ENCODE results near the gene AKAP10.
A peak's percentile ranks its signal among the peaks of the same experiment; 100 is the strongest.

Gene AKAP10

DNA sequence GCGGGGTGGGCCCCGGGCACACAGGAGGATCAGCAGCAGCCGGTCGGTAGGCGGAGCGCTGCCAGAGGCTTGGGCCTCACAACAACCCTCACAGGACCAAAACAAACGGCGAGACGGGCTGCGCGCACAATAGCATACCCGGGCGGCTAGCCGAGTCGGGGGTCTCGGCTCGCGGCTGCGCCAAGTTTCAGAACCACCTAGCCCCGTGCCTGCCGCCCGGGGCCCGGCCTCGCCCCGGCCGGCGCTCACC, 110.6 kb downstream of the AKAP10 start:
- H3K4me3 ChIP-seq (ENCODE audit: low read depth, low read length), result peak overlapping the region; percentile 67
- H3K9me3 ChIP-seq (ENCODE audit: control insufficient read depth, insufficient read depth, low read depth, low read length), result no peaks in the 10 kb centered on the region
- peaks cover 19 to 25% of the 10 kb centered on the region in 2 experiments for H3K36me3 ChIP-seq (ENCODE audit: control insufficient read depth in 2 of 2, insufficient read depth in 1 of 2, low read length in 2 of 2)
- CTCF ChIA-PET, result no interaction called here
- H3K27ac ChIP-seq (ENCODE audit: extremely low read depth, low read depth, low read length), result peak overlapping the region; percentile 97
- POLR2A ChIA-PET, result interaction anchor here (1.2 to 1.8 kb wide), 5 partner anchors 7 to 489 kb away, joined by 3 to 12 read pairs (median 4); partner anchors contain the start of genes AKAP10 and MAPK7
- H3K4me1 ChIP-seq (ENCODE audit: control insufficient read depth, insufficient read depth, low read length), result peaks cover 8% of the 10 kb centered on the region
- TF ChIP-seq ZSCAN30 (tag by site-specific recombination; IDR thresholded peaks at IDR 0.05) (no peak), ZNF184 (tag by site-specific recombination; IDR thresholded peaks at IDR 0.05) (no peak), ZNF629 (tag by site-specific recombination; IDR thresholded peaks at IDR 0.05) (no peak), ZFP3 (tag by site-specific recombination; IDR thresholded peaks at IDR 0.05; ENCODE audit: low read depth) (no peak), HOXD13 (CRISPR knock-in tag; IDR thresholded peaks at IDR 0.05; ENCODE audit: borderline replicate concordance) (no peak), ZNF623 (tag by site-specific recombination; IDR thresholded peaks at IDR 0.05) (no peak), ZNF776 (tag by site-specific recombination; IDR thresholded peaks at IDR 0.05; ENCODE audit: borderline replicate concordance) (no peak), ZFP37 (tag by site-specific recombination; IDR thresholded peaks at IDR 0.05) (no peak), ZNF302 (tag by site-specific recombination; IDR thresholded peaks at IDR 0.05; ENCODE audit: low read depth) (no peak), KLF7 (tag by site-specific recombination; IDR thresholded peaks at IDR 0.05; ENCODE audit: borderline replicate concordance) (no peak), TCF7L2 (IDR thresholded peaks at IDR 0.05; ENCODE audit: borderline replicate concordance, low read depth, low read length) (no peak), ZNF654 (tag by site-specific recombination; IDR thresholded peaks at IDR 0.05; ENCODE audit: low read depth) (no peak), ZNF37A (tag by site-specific recombination; IDR thresholded peaks at IDR 0.05) (no peak), ZNF837 (tag by site-specific recombination; IDR thresholded peaks at IDR 0.05) (no peak), ZNF777 (tag by site-specific recombination; IDR thresholded peaks at IDR 0.05; ENCODE audit: borderline replicate concordance) (peak; percentile 8; the same call in 1 of the 2 replicates), ZNF335 (tag by site-specific recombination; conservative IDR thresholded peaks at IDR 0.05) (peak; percentile 48), ZBTB1 (tag by site-specific recombination; IDR thresholded peaks at IDR 0.05) (no peak), ZBTB7A (tag by site-specific recombination; IDR thresholded peaks at IDR 0.05; ENCODE audit: low read depth) (no peak), ZNF266 (tag by site-specific recombination; IDR thresholded peaks at IDR 0.05; ENCODE audit: low read depth) (no peak), ZNF510 (tag by site-specific recombination; IDR thresholded peaks at IDR 0.05; ENCODE audit: insufficient replicate concordance) (no peak), ZNF341 (tag by site-specific recombination; IDR thresholded peaks at IDR 0.05; ENCODE audit: low read depth) (no peak; the same call in 1 of the 2 replicates)
- TF ChIP-seq, protein P1, sequence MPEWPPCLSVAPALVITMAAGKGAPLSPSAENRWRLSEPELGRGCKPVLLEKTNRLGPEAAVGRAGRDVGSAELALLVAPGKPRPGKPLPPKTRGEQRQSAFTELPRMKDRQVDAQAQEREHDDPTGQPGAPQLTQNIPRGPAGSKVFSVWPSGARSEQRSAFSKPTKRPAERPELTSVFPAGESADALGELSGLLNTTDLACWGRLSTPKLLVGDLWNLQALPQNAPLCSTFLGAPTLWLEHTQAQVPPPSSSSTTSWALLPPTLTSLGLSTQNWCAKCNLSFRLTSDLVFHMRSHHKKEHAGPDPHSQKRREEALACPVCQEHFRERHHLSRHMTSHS (tag by site-specific recombination; IDR thresholded peaks at IDR 0.05), result no peak
- TF ChIP-seq, protein P2, sequence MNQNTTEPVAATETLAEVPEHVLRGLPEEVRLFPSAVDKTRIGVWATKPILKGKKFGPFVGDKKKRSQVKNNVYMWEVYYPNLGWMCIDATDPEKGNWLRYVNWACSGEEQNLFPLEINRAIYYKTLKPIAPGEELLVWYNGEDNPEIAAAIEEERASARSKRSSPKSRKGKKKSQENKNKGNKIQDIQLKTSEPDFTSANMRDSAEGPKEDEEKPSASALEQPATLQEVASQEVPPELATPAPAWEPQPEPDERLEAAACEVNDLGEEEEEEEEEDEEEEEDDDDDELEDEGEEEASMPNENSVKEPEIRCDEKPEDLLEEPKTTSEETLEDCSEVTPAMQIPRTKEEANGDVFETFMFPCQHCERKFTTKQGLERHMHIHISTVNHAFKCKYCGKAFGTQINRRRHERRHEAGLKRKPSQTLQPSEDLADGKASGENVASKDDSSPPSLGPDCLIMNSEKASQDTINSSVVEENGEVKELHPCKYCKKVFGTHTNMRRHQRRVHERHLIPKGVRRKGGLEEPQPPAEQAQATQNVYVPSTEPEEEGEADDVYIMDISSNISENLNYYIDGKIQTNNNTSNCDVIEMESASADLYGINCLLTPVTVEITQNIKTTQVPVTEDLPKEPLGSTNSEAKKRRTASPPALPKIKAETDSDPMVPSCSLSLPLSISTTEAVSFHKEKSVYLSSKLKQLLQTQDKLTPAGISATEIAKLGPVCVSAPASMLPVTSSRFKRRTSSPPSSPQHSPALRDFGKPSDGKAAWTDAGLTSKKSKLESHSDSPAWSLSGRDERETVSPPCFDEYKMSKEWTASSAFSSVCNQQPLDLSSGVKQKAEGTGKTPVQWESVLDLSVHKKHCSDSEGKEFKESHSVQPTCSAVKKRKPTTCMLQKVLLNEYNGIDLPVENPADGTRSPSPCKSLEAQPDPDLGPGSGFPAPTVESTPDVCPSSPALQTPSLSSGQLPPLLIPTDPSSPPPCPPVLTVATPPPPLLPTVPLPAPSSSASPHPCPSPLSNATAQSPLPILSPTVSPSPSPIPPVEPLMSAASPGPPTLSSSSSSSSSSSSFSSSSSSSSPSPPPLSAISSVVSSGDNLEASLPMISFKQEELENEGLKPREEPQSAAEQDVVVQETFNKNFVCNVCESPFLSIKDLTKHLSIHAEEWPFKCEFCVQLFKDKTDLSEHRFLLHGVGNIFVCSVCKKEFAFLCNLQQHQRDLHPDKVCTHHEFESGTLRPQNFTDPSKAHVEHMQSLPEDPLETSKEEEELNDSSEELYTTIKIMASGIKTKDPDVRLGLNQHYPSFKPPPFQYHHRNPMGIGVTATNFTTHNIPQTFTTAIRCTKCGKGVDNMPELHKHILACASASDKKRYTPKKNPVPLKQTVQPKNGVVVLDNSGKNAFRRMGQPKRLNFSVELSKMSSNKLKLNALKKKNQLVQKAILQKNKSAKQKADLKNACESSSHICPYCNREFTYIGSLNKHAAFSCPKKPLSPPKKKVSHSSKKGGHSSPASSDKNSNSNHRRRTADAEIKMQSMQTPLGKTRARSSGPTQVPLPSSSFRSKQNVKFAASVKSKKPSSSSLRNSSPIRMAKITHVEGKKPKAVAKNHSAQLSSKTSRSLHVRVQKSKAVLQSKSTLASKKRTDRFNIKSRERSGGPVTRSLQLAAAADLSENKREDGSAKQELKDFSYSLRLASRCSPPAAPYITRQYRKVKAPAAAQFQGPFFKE (tag by site-specific recombination; IDR thresholded peaks at IDR 0.05; ENCODE audit: borderline replicate concordance), result no peak
- TF ChIP-seq, protein P3, sequence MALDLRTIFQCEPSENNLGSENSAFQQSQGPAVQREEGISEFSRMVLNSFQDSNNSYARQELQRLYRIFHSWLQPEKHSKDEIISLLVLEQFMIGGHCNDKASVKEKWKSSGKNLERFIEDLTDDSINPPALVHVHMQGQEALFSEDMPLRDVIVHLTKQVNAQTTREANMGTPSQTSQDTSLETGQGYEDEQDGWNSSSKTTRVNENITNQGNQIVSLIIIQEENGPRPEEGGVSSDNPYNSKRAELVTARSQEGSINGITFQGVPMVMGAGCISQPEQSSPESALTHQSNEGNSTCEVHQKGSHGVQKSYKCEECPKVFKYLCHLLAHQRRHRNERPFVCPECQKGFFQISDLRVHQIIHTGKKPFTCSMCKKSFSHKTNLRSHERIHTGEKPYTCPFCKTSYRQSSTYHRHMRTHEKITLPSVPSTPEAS (tag by site-specific recombination; IDR thresholded peaks at IDR 0.05), result no peak
- TF ChIP-seq, protein P4, sequence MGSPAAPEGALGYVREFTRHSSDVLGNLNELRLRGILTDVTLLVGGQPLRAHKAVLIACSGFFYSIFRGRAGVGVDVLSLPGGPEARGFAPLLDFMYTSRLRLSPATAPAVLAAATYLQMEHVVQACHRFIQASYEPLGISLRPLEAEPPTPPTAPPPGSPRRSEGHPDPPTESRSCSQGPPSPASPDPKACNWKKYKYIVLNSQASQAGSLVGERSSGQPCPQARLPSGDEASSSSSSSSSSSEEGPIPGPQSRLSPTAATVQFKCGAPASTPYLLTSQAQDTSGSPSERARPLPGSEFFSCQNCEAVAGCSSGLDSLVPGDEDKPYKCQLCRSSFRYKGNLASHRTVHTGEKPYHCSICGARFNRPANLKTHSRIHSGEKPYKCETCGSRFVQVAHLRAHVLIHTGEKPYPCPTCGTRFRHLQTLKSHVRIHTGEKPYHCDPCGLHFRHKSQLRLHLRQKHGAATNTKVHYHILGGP (tag by site-specific recombination; IDR thresholded peaks at IDR 0.05), result no peak
- TF ChIP-seq, protein P5, sequence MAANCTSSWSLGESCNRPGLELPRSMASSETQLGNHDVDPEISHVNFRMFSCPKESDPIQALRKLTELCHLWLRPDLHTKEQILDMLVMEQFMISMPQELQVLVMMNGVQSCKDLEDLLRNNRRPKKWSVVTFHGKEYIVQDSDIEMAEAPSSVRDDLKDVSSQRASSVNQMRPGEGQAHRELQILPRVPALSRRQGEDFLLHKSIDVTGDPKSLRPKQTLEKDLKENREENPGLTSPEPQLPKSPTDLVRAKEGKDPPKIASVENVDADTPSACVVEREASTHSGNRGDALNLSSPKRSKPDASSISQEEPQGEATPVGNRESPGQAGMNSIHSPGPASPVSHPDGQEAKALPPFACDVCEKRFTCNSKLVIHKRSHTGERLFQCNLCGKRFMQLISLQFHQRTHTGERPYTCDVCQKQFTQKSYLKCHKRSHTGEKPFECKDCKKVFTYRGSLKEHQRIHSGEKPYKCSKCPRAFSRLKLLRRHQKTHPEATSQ (tag by site-specific recombination; IDR thresholded peaks at IDR 0.05), result no peak
- TF ChIP-seq, protein P6, sequence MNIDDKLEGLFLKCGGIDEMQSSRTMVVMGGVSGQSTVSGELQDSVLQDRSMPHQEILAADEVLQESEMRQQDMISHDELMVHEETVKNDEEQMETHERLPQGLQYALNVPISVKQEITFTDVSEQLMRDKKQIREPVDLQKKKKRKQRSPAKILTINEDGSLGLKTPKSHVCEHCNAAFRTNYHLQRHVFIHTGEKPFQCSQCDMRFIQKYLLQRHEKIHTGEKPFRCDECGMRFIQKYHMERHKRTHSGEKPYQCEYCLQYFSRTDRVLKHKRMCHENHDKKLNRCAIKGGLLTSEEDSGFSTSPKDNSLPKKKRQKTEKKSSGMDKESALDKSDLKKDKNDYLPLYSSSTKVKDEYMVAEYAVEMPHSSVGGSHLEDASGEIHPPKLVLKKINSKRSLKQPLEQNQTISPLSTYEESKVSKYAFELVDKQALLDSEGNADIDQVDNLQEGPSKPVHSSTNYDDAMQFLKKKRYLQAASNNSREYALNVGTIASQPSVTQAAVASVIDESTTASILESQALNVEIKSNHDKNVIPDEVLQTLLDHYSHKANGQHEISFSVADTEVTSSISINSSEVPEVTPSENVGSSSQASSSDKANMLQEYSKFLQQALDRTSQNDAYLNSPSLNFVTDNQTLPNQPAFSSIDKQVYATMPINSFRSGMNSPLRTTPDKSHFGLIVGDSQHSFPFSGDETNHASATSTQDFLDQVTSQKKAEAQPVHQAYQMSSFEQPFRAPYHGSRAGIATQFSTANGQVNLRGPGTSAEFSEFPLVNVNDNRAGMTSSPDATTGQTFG (tag by site-specific recombination; IDR thresholded peaks at IDR 0.05; ENCODE audit: borderline replicate concordance), result no peak

All from HEK293 (cell line).